Endodermal cell (in vitro differentiated cells): ENCODE data around the gene HP. TPM values are rescaled to one million over a fixed set of nuclear protein-coding genes. Genes with fewer than 3 reads are reported as not detected.
"Not testable (repeated sequence)": the region's sequence is repeated elsewhere in the genome, so short reads cannot be mapped to it uniquely, and the experiment has no call there.

Source experiments
- DNase-seq: peaks from one replicate; pipeline ENCODE4 v3.0.0-alpha.2; 2017
- H3K27ac ChIP-seq: 2 replicates; pipeline ENCODE4 v1.5.1; 2013; ENCODE audit warnings: mild to moderate bottlenecking, low read depth, low read length, moderate library complexity
- H3K27me3 ChIP-seq: 2 replicates; pipeline ENCODE4 v1.6.1; 2013; ENCODE audit warnings: mild to moderate bottlenecking, low read length, moderate library complexity; ENCODE audit not compliant: insufficient read depth, control insufficient read depth, poor library complexity, severe bottlenecking
- H3K36me3 ChIP-seq: 2 replicates; pipeline ENCODE4 v1.7.0; 2013; ENCODE audit warnings: mild to moderate bottlenecking, low read length, moderate library complexity; ENCODE audit not compliant: control insufficient read depth, insufficient read depth
- H3K4me1 ChIP-seq: one replicate; pipeline ENCODE4 v1.7.0; 2013; ENCODE audit warnings: low read length; ENCODE audit not compliant: control insufficient read depth, insufficient read depth
- H3K4me3 ChIP-seq: 2 replicates; pipeline ENCODE4 v1.5.1; 2013; ENCODE audit warnings: mild to moderate bottlenecking, low read length, moderate library complexity
- H3K9ac ChIP-seq: 2 replicates; pipeline ENCODE4 v1.6.1; 2013; ENCODE audit warnings: mild to moderate bottlenecking, low read length, moderate library complexity; ENCODE audit not compliant: poor library complexity, severe bottlenecking; ENCODE audit errors: extremely low read depth
- H3K9me3 ChIP-seq: 2 replicates; pipeline ENCODE4 v1.6.1; 2013; ENCODE audit warnings: mild to moderate bottlenecking, low read length, moderate library complexity; ENCODE audit not compliant: control insufficient read depth
- H3K27ac Mint-ChIP-seq: 2 replicates; pipeline ENCODE4 v1.8.0; 2020; ENCODE audit warnings: mixed read lengths
- H3K27me3 Mint-ChIP-seq: 2 replicates; pipeline ENCODE4 v1.8.0; 2021; ENCODE audit warnings: mild to moderate bottlenecking, mixed read lengths; ENCODE audit not compliant: insufficient read depth
- H3K36me3 Mint-ChIP-seq: 2 replicates; pipeline ENCODE4 v1.8.0; 2020; ENCODE audit warnings: low read depth, mixed read lengths
- H3K4me1 Mint-ChIP-seq: 2 replicates; pipeline ENCODE4 v1.8.0; 2020; ENCODE audit warnings: mixed read lengths
- H3K4me3 Mint-ChIP-seq: 2 replicates; pipeline ENCODE4 v1.8.0; 2020; ENCODE audit warnings: mild to moderate bottlenecking, moderate library complexity, mixed read lengths
- H3K9me3 Mint-ChIP-seq: 2 replicates; pipeline ENCODE4 v1.8.0; 2020; ENCODE audit warnings: mild to moderate bottlenecking, mixed read lengths
- WGBS, 2 experiments: methylation state at CpG; one replicate each; pipeline versions ENCODE4 v1.1.5 to v1.1.7; 2013; ENCODE audit warnings: missing lambda C conversion rate in 2 of 2, mixed read lengths in 1 of 2; ENCODE audit not compliant: insufficient coverage in 1 of 2, insufficient read length in 1 of 2; 5-methylcytosine and 5-hydroxymethylcytosine counted together
- total RNA-seq, 2 donors: library from RNA; stranded (reverse); fragmentation: NEBNext Ultra II Directional in 1 of 2; extraction: Animal tissue kit (Norgen Biotek cat#: 25700) in 1 of 2; gene quantifications; 2 replicates in 1 of 2; 3 replicates in 1 of 2; pipeline ENCODE4 v1.2.1, GENCODE V29; 2021
- TF ChIP-seq, protein P1 (sequence below): fragments of 200-600 bp; sonication (generic); conservative IDR thresholded peaks from 2 replicates; pipeline ENCODE4 v1.5.0; 2021; ENCODE audit warnings: antibody characterized with exemption, mild to moderate bottlenecking

HP gene
- total RNA-seq, 2 donors from 2014 or later: 3.9 to 9.5 TPM

DNA sequence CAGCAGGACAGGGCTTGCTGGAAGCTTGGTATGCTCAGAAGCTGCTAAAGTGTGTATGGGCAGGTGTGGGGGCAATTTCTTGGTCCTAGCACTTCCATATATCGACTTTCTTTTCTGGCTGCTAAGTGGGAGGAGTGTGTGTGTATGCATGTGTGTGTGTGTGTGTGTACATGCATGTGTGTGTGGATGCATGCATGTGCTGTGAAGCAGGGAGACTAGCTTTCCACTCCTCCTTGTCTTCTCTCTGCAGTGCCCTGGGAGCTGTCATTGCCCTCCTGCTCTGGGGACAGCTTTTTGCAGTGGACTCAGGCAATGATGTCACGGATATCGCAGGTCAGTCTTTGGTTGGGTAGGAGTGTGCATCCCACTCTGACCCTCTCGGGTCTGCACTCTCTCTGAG lies 1.6 kb downstream of the HP start:
- H3K27me3 Mint-ChIP-seq: peaks cover 1% of the 10 kb centered on the region

DNA sequence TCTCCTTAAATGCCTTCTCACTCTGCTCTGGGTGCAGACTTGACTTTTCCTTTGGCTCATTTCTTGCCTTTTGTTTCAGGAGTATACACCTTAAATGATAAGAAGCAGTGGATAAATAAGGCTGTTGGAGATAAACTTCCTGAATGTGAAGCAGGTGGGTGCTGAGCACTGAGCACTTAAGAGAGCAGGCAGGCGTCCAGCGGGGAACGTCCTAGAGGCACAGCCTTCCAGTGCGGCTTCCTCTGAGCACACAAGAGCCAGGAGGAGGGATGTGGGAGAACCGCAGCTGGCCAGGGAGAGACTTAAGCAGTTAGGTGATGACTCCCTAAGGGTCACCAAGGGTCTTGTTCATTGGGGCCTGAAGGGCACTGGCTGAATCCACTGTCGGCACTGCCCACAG lies 3.0 kb downstream of the HP start:
- H3K27me3 Mint-ChIP-seq, H3K9me3 ChIP-seq, H3K4me1 ChIP-seq, H3K27me3 ChIP-seq, H3K9ac ChIP-seq, H3K36me3 ChIP-seq, H3K36me3 Mint-ChIP-seq, H3K27ac ChIP-seq, H3K4me3 ChIP-seq, H3K27ac Mint-ChIP-seq, DNase-seq, H3K4me3 Mint-ChIP-seq, H3K9me3 Mint-ChIP-seq: not testable (repeated sequence)
- 81% methylated on average over 2 of the region's 6 CpGs; no CpG with 5 or more reads in 1 of the 2 experiments for WGBS, 2 experiments
- H3K4me1 Mint-ChIP-seq: peaks cover 34% of the 10 kb centered on the region

More for the DNA sequence above, 1.6 kb downstream of the HP start:
- TF ChIP-seq, protein P1, sequence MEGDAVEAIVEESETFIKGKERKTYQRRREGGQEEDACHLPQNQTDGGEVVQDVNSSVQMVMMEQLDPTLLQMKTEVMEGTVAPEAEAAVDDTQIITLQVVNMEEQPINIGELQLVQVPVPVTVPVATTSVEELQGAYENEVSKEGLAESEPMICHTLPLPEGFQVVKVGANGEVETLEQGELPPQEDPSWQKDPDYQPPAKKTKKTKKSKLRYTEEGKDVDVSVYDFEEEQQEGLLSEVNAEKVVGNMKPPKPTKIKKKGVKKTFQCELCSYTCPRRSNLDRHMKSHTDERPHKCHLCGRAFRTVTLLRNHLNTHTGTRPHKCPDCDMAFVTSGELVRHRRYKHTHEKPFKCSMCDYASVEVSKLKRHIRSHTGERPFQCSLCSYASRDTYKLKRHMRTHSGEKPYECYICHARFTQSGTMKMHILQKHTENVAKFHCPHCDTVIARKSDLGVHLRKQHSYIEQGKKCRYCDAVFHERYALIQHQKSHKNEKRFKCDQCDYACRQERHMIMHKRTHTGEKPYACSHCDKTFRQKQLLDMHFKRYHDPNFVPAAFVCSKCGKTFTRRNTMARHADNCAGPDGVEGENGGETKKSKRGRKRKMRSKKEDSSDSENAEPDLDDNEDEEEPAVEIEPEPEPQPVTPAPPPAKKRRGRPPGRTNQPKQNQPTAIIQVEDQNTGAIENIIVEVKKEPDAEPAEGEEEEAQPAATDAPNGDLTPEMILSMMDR: no peak
- Histone ChIP-seq H3K27me3 (no peaks in the 10 kb centered on the region), H3K4me3 (no peak overlapping the region), H3K9ac (no peak overlapping the region), H3K27ac (no peak overlapping the region), H3K9me3 (no peaks in the 10 kb centered on the region), H3K36me3 (no peaks in the 10 kb centered on the region), H3K4me1 (no peaks in the 10 kb centered on the region)
- H3K9me3 Mint-ChIP-seq: no peaks in the 10 kb centered on the region
- WGBS, 2 experiments: 90 to 94% methylated on average over 3 to 4 of the region's 4 CpGs
- no peak for DNase-seq
- no peak overlapping the region for H3K4me3 Mint-ChIP-seq
- no peak overlapping the region for H3K27ac Mint-ChIP-seq
- H3K36me3 Mint-ChIP-seq: no peaks in the 10 kb centered on the region
- peaks cover 23% of the 10 kb centered on the region for H3K4me1 Mint-ChIP-seq

DNA sequence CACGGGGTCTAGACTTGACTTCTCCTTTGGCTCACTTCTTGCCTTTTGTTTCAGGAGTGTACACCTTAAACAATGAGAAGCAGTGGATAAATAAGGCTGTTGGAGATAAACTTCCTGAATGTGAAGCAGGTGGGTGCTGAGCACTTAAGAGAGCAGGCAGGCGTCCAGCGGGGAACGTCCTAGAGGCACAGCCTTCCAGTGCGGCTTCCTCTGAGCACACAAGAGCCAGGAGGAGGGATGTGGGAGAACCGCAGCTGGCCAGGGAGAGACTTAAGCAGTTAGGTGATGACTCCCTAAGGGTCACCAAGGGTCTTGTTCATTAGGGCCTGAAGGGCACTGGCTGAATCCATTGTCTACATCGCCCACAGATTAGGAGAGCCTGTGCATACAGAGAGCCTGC lies 4.8 kb downstream of the HP start:
- not testable (repeated sequence) for H3K36me3 ChIP-seq, H3K9me3 ChIP-seq, H3K4me3 Mint-ChIP-seq, H3K27ac ChIP-seq, H3K27ac Mint-ChIP-seq, H3K9ac ChIP-seq, DNase-seq, H3K4me1 ChIP-seq, H3K4me3 ChIP-seq, H3K9me3 Mint-ChIP-seq, H3K36me3 Mint-ChIP-seq, H3K27me3 ChIP-seq, H3K27me3 Mint-ChIP-seq
- 90 to 93% methylated on average over 2 to 3 of the region's 7 CpGs for WGBS, 2 experiments
- H3K4me1 Mint-ChIP-seq: peaks cover 36% of the 10 kb centered on the region

DNA sequence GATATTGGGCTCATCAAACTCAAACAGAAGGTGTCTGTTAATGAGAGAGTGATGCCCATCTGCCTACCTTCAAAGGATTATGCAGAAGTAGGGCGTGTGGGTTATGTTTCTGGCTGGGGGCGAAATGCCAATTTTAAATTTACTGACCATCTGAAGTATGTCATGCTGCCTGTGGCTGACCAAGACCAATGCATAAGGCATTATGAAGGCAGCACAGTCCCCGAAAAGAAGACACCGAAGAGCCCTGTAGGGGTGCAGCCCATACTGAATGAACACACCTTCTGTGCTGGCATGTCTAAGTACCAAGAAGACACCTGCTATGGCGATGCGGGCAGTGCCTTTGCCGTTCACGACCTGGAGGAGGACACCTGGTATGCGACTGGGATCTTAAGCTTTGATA lies 6.1 kb downstream of the HP start:
- Histone ChIP-seq H3K36me3 (no peaks in the 10 kb centered on the region), H3K27me3 (no peaks in the 10 kb centered on the region), H3K9me3 (peaks cover 14% of the 10 kb centered on the region), H3K9ac (no peak overlapping the region), H3K4me1 (no peaks in the 10 kb centered on the region), H3K27ac (no peak overlapping the region), H3K4me3 (no peak overlapping the region)
- H3K27ac Mint-ChIP-seq: no peak overlapping the region
- TF ChIP-seq, protein P1: no peak
- H3K4me1 Mint-ChIP-seq: peaks cover 27% of the 10 kb centered on the region
- H3K27me3 Mint-ChIP-seq: peaks cover 7% of the 10 kb centered on the region
- H3K9me3 Mint-ChIP-seq: peaks cover 7% of the 10 kb centered on the region
- H3K36me3 Mint-ChIP-seq: peaks cover 6% of the 10 kb centered on the region
- WGBS, 2 experiments: 91 to 93% methylated on average over 6 to 9 of the region's 9 CpGs
- no peak for DNase-seq
- no peak overlapping the region for H3K4me3 Mint-ChIP-seq
